ENCODE measurements around the gene ATAD2B. TPM values are rescaled to one million over a fixed set of nuclear protein-coding genes. Genes with fewer than 3 reads are reported as not detected.
A peak's percentile ranks its signal among the peaks of the same experiment; 100 is the strongest.

ATAD2B gene
- total and polyA plus RNA-seq, 10 donors, result 4.4 to 61.2 (median 36.8) TPM

GRCh38 chr2:23801396-23801795, 125.5 kb downstream of the ATAD2B start:
- Histone ChIP-seq H3K9me3 (no peaks in the 10 kb centered on the region), H3K4me1 (no peaks in the 10 kb centered on the region), H3K27ac (no peak overlapping the region), H3K4me3 (no peak overlapping the region), H3K27me3 (replicated peaks in 1 of 7) (no peaks in the 10 kb centered on the region), H3K36me3 (peaks cover 0 to 55% (median 5%) of the 10 kb centered on the region in 6 donors)
- no peak for TF ChIP-seq POLR2A (IDR thresholded peaks at IDR 0.05)
- TF ChIP-seq POLR2AphosphoS5 (IDR thresholded peaks at IDR 0.05), result no peak
- no peak for TF ChIP-seq CTCF (IDR thresholded peaks at IDR 0.05 in 8 of 11, conservative IDR thresholded peaks at IDR 0.05 in 3 of 11)
- intact Hi-C loops (cut with DNase I; ENCODE audit: low total_unique reads), result no loop called here
- no peak for DNase-seq
- WGBS, 5 donors, result 36 to 84% (median 61%) methylated on average over 1 of the region's 1 CpG

- H3K27ac ChIP-seq, result no peak overlapping the region
- H3K4me3 ChIP-seq, result no peak overlapping the region
- 85 to 100% (median 97%) methylated on average over 1 of the region's 1 CpG for WGBS, 5 donors
- TF ChIP-seq POLR2AphosphoS5 (IDR thresholded peaks at IDR 0.05) (no peak), POLR2A (IDR thresholded peaks at IDR 0.05) (no peak), CTCF (IDR thresholded peaks at IDR 0.05 in 8 of 11, conservative IDR thresholded peaks at IDR 0.05 in 3 of 11) (no peak)
- H3K9me3 ChIP-seq, result no peaks in the 10 kb centered on the region
- no peak for DNase-seq
- H3K27me3 ChIP-seq (replicated peaks in 1 of 7), result no peaks in the 10 kb centered on the region
- peaks cover 0 to 9% (median 0%) of the 10 kb centered on the region in 6 donors for H3K4me1 ChIP-seq
- intact Hi-C loops (cut with DNase I; ENCODE audit: low total_unique reads), result no loop called here
- peaks cover 0 to 45% (median 5%) of the 10 kb centered on the region in 6 donors for H3K36me3 ChIP-seq
Measured at GRCh38 chr2:23794234-23794633, 132.7 kb downstream of the ATAD2B start.

- H3K4me1 ChIP-seq, result peaks cover 0 to 9% (median 0%) of the 10 kb centered on the region in 6 donors
- TF ChIP-seq POLR2A (IDR thresholded peaks at IDR 0.05) (no peak), CTCF (IDR thresholded peaks at IDR 0.05 in 8 of 11, conservative IDR thresholded peaks at IDR 0.05 in 3 of 11) (no peak), POLR2AphosphoS5 (IDR thresholded peaks at IDR 0.05) (no peak)
- WGBS, 5 donors, result 56 to 83% (median 70%) methylated on average over 2 of the region's 2 CpGs
- no peak for DNase-seq
- H3K9me3 ChIP-seq, result no peaks in the 10 kb centered on the region
- H3K27ac ChIP-seq, result no peak overlapping the region
- no peak overlapping the region for H3K4me3 ChIP-seq
- no peaks in the 10 kb centered on the region for H3K27me3 ChIP-seq (replicated peaks in 1 of 7)
- intact Hi-C loops (cut with DNase I; ENCODE audit: low total_unique reads), result no loop called here
- H3K36me3 ChIP-seq, result peaks cover 0 to 43% (median 5%) of the 10 kb centered on the region in 6 donors
Measured at GRCh38 chr2:23793476-23793875, 133.4 kb downstream of the ATAD2B start.

GRCh38 chr2:23791030-23791429, 135.9 kb downstream of the ATAD2B start:
- H3K27me3 ChIP-seq (replicated peaks in 1 of 7), result no peaks in the 10 kb centered on the region
- no peak overlapping the region for H3K4me3 ChIP-seq
- intact Hi-C loops (cut with DNase I; ENCODE audit: low total_unique reads), result no loop called here
- peaks cover 0 to 19% (median 4%) of the 10 kb centered on the region in 6 donors for H3K4me1 ChIP-seq
- peaks cover 0 to 40% (median 5%) of the 10 kb centered on the region in 6 donors for H3K36me3 ChIP-seq
- no peak for DNase-seq
- H3K27ac ChIP-seq, result no peak overlapping the region
- no peaks in the 10 kb centered on the region for H3K9me3 ChIP-seq
- no peak for TF ChIP-seq POLR2AphosphoS5 (IDR thresholded peaks at IDR 0.05)

GRCh38 chr2:23789012-23789411, 137.9 kb downstream of the ATAD2B start:
- Histone ChIP-seq H3K4me3 (no peak overlapping the region), H3K27ac (peak overlapping the region in 1 of 8 donors; percentile 43), H3K27me3 (replicated peaks in 1 of 7) (no peaks in the 10 kb centered on the region), H3K4me1 (peaks cover 0 to 19% (median 4%) of the 10 kb centered on the region in 6 donors), H3K9me3 (no peaks in the 10 kb centered on the region), H3K36me3 (peaks cover 0 to 47% (median 17%) of the 10 kb centered on the region in 6 donors)
- intact Hi-C loops (cut with DNase I; ENCODE audit: low total_unique reads), result no loop called here
- 93 to 100% (median 98%) methylated on average over 1 of the region's 1 CpG for WGBS, 5 donors
- DNase-seq, result no peak
- TF ChIP-seq POLR2A (IDR thresholded peaks at IDR 0.05) (no peak), CTCF (IDR thresholded peaks at IDR 0.05 in 8 of 11, conservative IDR thresholded peaks at IDR 0.05 in 3 of 11) (no peak), POLR2AphosphoS5 (IDR thresholded peaks at IDR 0.05) (no peak)
